OCI-LY3 (cell line): ENCODE results near the gene ARID3A.
A peak's percentile ranks its signal among the peaks of the same experiment; 100 is the strongest.
"Not testable (repeated sequence)": the region's sequence is repeated elsewhere in the genome, so short reads cannot be mapped to it uniquely, and the experiment has no call there.

Experiments
- H2AFZ ChIP-seq: fragments of 200-600, 300-600 bp; shearing (Covaris generic); 2 replicates; pipeline ENCODE4 v1.6.0; 2014; ENCODE audit warnings: antibody characterized with exemption, low read depth, low read length
- H3K27ac ChIP-seq: fragments of 200-600, 300-600 bp; sonication (generic); 2 replicates; pipeline ENCODE4 v1.5.1; 2014; ENCODE audit warnings: mild to moderate bottlenecking, low read length, moderate library complexity, mixed read lengths
- H3K27me3 ChIP-seq: fragments of 200-600, 300-600 bp; sonication (generic); 2 replicates; pipeline ENCODE4 v1.6.1; 2014; ENCODE audit warnings: low read depth, low read length, mixed read lengths
- H3K36me3 ChIP-seq: fragments of 200-600, 300-600 bp; sonication (generic); replicated peaks from 2 replicates; pipeline ENCODE3; 2014; ENCODE audit warnings: low read depth, low read length, mixed read lengths
- H3K4me1 ChIP-seq: fragments of 300-600, 200-600 bp; sonication (generic); 2 replicates; pipeline ENCODE4 v1.6.1; 2014; ENCODE audit warnings: low read length, mixed read lengths
- H3K4me2 ChIP-seq: fragments of 200-600, 300-600 bp; sonication (generic); 2 replicates; pipeline ENCODE4 v1.6.1; 2014; ENCODE audit warnings: low read length, mixed read lengths
- H3K4me3 ChIP-seq: fragments of 300-600, 200-600 bp; sonication (generic); 2 replicates; pipeline ENCODE4 v1.5.1; 2014; ENCODE audit warnings: antibody characterized with exemption, mild to moderate bottlenecking, low read length, moderate library complexity
- H3K79me2 ChIP-seq: fragments of 300-600, 200-600 bp; shearing (Covaris generic); 2 replicates; pipeline ENCODE4 v1.6.1; 2014; ENCODE audit warnings: mild to moderate bottlenecking, low read length, mixed read lengths
- H3K9ac ChIP-seq: fragments of 300-600, 200-600 bp; shearing (Covaris generic); 2 replicates; pipeline ENCODE4 v1.6.0; 2014; ENCODE audit warnings: mild to moderate bottlenecking, low read length, moderate library complexity
- H3K9me3 ChIP-seq: fragments of 200-600, 300-600 bp; shearing (Covaris generic); 2 replicates; pipeline ENCODE4 v1.6.1; 2014; ENCODE audit warnings: low read length, mixed read lengths; ENCODE audit not compliant: insufficient read depth
- H4K20me1 ChIP-seq: fragments of 200-600, 300-600 bp; sonication (generic); 2 replicates; pipeline ENCODE4 v1.6.1; 2016; ENCODE audit warnings: low read length, mixed read lengths; ENCODE audit not compliant: insufficient read depth
- EZH2phosphoT487 ChIP-seq: fragments of 200-600 bp; shearing (Covaris generic); IDR thresholded peaks from 2 replicates; pipeline ENCODE4 v1.6.1; 2018; ENCODE audit warnings: antibody characterized with exemption, mixed run types, low read depth
- TF ChIP-seq, protein P1 (sequence below): fragments of 200-600, 300-600 bp; sonication (generic); IDR thresholded peaks from 2 replicates; pipeline ENCODE4 v1.5.1; 2014; ENCODE audit warnings: antibody characterized with exemption, low read length, low read depth

ARID3A gene

DNA sequence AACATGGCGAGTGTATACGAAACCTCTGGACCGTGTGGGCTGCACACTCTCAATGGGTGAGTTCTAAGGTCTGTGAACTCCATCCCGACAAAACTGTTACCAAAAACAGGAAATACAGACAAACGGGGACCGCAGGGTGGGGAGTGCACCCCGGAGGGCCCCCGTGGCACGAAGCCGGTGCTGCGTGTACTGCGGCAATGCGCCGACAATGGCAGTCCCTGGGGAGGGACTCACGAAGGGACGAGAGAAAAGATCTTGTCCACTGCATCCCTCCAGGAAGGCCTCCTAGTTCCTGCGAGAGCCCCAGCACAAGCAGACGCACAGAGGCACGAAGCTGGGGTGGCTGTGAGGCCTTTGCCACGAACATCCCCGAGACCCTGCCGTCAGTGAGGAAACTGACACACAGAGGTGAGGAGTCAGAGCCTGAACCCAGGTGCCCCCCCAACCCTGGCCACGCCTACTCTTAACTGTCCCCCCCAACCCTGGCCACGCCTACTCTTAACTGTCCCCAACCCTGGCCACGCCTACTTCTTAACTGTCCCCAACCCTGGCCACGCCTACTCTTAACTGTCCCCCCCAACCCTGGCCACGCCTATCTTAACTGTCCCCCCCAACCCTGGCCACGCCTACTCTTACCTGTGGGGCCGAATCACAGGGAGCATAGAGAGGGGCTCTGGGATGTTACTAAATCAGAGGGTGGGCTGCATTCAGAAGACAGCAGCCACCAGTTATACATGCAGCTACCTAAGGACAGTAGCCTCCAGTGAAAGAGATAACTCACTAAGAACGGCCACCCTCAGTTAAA is 37.1 kb upstream of the ARID3A start:
- H2AFZ ChIP-seq: no peak overlapping the region
- no peaks in the 10 kb centered on the region for H3K9me3 ChIP-seq
- H3K4me2 ChIP-seq: no peak overlapping the region
- no peaks in the 10 kb centered on the region for H4K20me1 ChIP-seq
- no peak overlapping the region for H3K27ac ChIP-seq
- no peaks in the 10 kb centered on the region for H3K4me1 ChIP-seq
- H3K4me3 ChIP-seq: no peak overlapping the region
- no peaks in the 10 kb centered on the region for H3K27me3 ChIP-seq
- peaks cover 44% of the 10 kb centered on the region for H3K36me3 ChIP-seq
- no peak for TF ChIP-seq EZH2phosphoT487
- TF ChIP-seq, protein P1, sequence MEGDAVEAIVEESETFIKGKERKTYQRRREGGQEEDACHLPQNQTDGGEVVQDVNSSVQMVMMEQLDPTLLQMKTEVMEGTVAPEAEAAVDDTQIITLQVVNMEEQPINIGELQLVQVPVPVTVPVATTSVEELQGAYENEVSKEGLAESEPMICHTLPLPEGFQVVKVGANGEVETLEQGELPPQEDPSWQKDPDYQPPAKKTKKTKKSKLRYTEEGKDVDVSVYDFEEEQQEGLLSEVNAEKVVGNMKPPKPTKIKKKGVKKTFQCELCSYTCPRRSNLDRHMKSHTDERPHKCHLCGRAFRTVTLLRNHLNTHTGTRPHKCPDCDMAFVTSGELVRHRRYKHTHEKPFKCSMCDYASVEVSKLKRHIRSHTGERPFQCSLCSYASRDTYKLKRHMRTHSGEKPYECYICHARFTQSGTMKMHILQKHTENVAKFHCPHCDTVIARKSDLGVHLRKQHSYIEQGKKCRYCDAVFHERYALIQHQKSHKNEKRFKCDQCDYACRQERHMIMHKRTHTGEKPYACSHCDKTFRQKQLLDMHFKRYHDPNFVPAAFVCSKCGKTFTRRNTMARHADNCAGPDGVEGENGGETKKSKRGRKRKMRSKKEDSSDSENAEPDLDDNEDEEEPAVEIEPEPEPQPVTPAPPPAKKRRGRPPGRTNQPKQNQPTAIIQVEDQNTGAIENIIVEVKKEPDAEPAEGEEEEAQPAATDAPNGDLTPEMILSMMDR: no peak
- H3K9ac ChIP-seq: no peak overlapping the region
- peaks cover 14% of the 10 kb centered on the region for H3K79me2 ChIP-seq

DNA sequence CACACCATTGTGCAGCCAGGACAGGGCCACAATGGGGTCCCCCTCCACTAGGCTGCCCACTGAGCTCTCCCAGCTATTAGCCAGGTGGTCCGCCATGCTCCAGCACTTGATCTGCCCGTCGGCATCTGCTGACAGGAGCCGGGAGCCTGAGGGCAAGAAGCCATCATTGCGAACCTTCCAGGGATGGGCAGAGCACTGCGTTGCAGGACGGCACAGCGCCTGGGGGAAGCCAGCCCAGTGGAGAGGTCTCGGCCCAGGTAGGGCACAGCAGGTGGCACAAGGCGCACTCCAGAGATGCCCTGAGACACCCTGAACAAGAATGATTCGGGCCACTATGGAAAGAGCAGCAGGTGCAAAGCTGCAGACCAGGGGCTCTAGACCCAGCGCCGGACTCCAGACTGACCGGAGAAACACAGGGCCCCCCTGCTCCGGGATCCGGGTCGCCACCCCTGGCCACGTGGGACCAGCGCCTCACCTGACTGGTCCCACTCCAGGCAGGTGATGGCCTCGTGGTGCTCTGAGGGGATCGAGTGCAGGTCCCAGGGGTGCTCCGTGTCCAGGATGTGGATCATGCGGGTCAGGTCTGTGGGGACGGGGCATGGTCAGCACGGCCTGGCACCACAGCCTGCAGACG is 36.1 kb upstream of the ARID3A start:
- Histone ChIP-seq H3K9me3 (no peaks in the 10 kb centered on the region), H3K4me1 (no peaks in the 10 kb centered on the region), H3K9ac (no peak overlapping the region), H3K36me3 (peaks cover 44% of the 10 kb centered on the region), H3K4me2 (no peak overlapping the region), H3K4me3 (no peak overlapping the region), H3K79me2 (peaks cover 14% of the 10 kb centered on the region), H3K27me3 (no peaks in the 10 kb centered on the region), H2AFZ (no peak overlapping the region), H3K27ac (no peak overlapping the region), H4K20me1 (no peaks in the 10 kb centered on the region)
- TF ChIP-seq EZH2phosphoT487: no peak
- TF ChIP-seq, protein P1: no peak

DNA sequence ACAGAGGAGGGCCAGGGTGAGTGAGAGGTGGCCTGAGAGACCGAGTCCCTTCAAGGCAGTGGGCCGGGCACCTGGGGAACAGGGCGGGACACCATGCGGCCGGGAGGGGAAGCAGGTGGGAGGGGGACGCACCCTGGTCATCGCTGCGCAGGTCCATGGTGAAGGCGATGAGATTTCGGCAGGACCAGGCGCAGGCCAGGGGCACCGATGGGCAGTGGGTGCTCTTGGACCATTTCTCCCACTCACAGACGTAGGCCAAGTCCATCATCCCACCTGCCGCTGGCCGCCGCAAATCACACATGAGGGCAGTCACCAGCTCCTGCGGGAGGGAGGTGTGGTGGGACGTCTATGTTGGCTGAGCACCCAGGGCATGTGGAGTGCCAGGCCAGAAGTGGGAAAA is 35.0 kb upstream of the ARID3A start:
- TF ChIP-seq, protein P1: no peak
- TF ChIP-seq EZH2phosphoT487: no peak
- Histone ChIP-seq H2AFZ (no peak overlapping the region), H3K4me1 (no peaks in the 10 kb centered on the region), H3K9me3 (no peaks in the 10 kb centered on the region), H3K4me3 (no peak overlapping the region), H3K27ac (no peak overlapping the region), H3K79me2 (peaks cover 14% of the 10 kb centered on the region), H3K4me2 (no peak overlapping the region), H4K20me1 (no peaks in the 10 kb centered on the region), H3K27me3 (no peaks in the 10 kb centered on the region), H3K9ac (no peak overlapping the region), H3K36me3 (peaks cover 35% of the 10 kb centered on the region)

DNA sequence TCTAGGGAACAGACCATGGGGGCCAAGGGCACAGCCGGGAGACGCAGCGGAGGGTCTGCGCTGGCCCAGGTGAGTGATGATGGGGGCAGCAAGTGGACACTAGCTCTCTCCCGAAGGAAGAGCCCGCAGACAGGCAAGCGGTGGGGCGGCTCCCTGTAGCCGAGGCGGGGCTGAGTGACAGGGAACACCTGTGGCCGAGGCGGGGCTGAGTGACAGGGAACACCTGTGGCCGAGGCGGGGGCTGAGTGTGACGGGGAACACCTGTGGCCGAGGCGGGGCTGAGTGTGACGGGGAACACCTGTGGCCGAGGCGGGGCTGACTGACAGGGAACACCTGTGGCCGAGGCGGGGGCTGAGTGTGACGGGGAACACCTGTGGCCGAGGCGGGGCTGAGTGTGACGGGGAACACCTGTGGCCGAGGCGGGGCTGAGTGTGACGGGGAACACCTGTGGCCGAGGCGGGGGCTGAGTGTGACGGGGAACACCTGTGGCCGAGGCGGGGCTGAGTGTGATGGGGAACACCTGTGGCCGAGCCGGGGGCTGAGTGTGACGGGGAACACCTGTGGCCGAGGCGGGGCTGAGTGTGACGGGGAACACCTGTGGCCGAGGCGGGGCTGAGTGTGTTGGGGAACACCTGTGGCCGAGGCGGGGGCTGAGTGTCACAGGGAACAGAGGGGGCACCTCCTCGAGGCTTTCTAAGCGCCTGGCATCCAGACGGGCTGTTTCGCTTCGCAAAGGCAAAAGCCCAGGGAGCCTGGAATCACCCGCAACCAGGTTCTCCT is 34.2 kb upstream of the ARID3A start:
- Histone ChIP-seq H3K4me2 (peak overlapping the region; percentile 85), H3K79me2 (peaks cover 14% of the 10 kb centered on the region), H3K9ac (peak overlapping the region; percentile 93), H3K27ac (0 out of 2 replicates have a peak overlapping the region, but pooled peaks have one; percentile 74), H3K4me3 (peak overlapping the region; percentile 81), H3K36me3 (peaks cover 34% of the 10 kb centered on the region)
- H2AFZ ChIP-seq, H3K27me3 ChIP-seq, H3K4me1 ChIP-seq, H4K20me1 ChIP-seq, H3K9me3 ChIP-seq: not testable (repeated sequence)
